K562 (cell line): Measurements from ENCODE around the gene MYO6. TPM values are rescaled to one million over a fixed set of nuclear protein-coding genes. Genes with fewer than 3 reads are reported as not detected.

Experiments used
- ARNT ChIP-seq, 2 experiments: fragments of 450-650 bp; IDR thresholded peaks; 2 replicates each; pipeline ENCODE4 v1.6.1; 2016; ENCODE audit warnings: mild to moderate bottlenecking in 1 of 2
- GATA2 ChIP-seq: sonication (generic); formaldehyde crosslinking; IDR thresholded peaks from 2 replicates; pipeline ENCODE4 v1.4.0; 2020; ENCODE audit warnings: mild to moderate bottlenecking, missing genetic modification reagents
- HDAC2 ChIP-seq: fragments of 450-650 bp; IDR thresholded peaks from 2 replicates; pipeline ENCODE4 v1.6.1; 2016; ENCODE audit warnings: mild to moderate bottlenecking
- MAFG ChIP-seq: fragments of 450-650 bp; conservative IDR thresholded peaks from 2 replicates; pipeline ENCODE4 v1.6.1; 2016; ENCODE audit warnings: missing genetic modification characterization, missing compliant biosample characterization
- MTA1 ChIP-seq: fragments of 450-650 bp; IDR thresholded peaks from 2 replicates; pipeline ENCODE4 v1.6.1; 2017; ENCODE audit warnings: borderline replicate concordance
- MTF1 ChIP-seq: fragments of 250-450 bp; sonication (Bioruptor Pico); IDR thresholded peaks from 2 replicates; pipeline ENCODE4 v1.9.0; 2021; ENCODE audit warnings: moderate library complexity, mild to moderate bottlenecking, inconsistent platforms, borderline replicate concordance
- RBM34 ChIP-seq: fragments of 200-400 bp; formaldehyde crosslinking; IDR thresholded peaks from 2 replicates; pipeline ENCODE4 v1.6.1; 2018; ENCODE audit warnings: low read length, borderline replicate concordance; ENCODE audit not compliant: insufficient read depth
- TAF15 ChIP-seq: fragments of 200-400 bp; formaldehyde crosslinking; IDR thresholded peaks from 2 replicates; pipeline ENCODE4 v1.6.1; 2017; ENCODE audit warnings: mild to moderate bottlenecking, low read depth, low read length, moderate library complexity
- TSC22D4 ChIP-seq: fragments of 450-650 bp; IDR thresholded peaks from 2 replicates; pipeline ENCODE4 v1.6.1; 2016; ENCODE audit warnings: missing genetic modification characterization, missing biosample characterization, control low read depth
- XRCC5 ChIP-seq: fragments of 200-400 bp; formaldehyde crosslinking; IDR thresholded peaks from 2 replicates; pipeline ENCODE4 v1.6.1; 2017; ENCODE audit warnings: low read depth, mild to moderate bottlenecking, low read length
- ZNF121 ChIP-seq: sonication (generic); formaldehyde crosslinking; conservative IDR thresholded peaks from 2 replicates; pipeline ENCODE4 v1.8.0; 2022; ENCODE audit warnings: missing genetic modification reagents
- ZNF316 ChIP-seq: fragments of 450-650 bp; IDR thresholded peaks from 2 replicates; pipeline ENCODE4 v1.6.1; 2016
- ZNF707 ChIP-seq: fragments of 250-450 bp; sonication (Bioruptor Pico); conservative IDR thresholded peaks from 2 replicates; pipeline ENCODE4 v1.8.0; 2022; ENCODE audit warnings: inconsistent platforms, mild to moderate bottlenecking, moderate library complexity
- ZSCAN32 ChIP-seq: fragments of 450-650 bp; formaldehyde crosslinking; IDR thresholded peaks from 2 replicates; pipeline ENCODE4 v1.4.0; 2020; ENCODE audit warnings: mild to moderate bottlenecking, moderate library complexity
- polyA plus RNA-seq, 8 experiments: library from polyadenylated mRNA; depleted of rRNA in 4 of 8; stranded (reverse) in 5 of 8; unstranded in 3 of 8; fragments of >200 nt; fragmentation: Nextera tagmentation in 2 of 8; fragmentation: Illumina TruSeq in 1 of 8; extraction: Ambion mirVana in 2 of 8; extraction: Trizol in 1 of 8; gene quantifications; 2 replicates each; pipeline versions ENCODE4 v1.2.1 to v1.2.3, GENCODE V29; 2011 to 2014; ENCODE audit warnings: inconsistent platforms in 1 of 8, missing spikeins in 1 of 8
- total RNA-seq, 7 experiments: library from RNA; depleted of rRNA in 6 of 7; stranded (reverse); fragments of >200 nt in 6 of 7; fragmentation: Illumina TruSeq in 2 of 7; extraction: Trizol in 2 of 7; gene quantifications; 2 replicates each; pipeline versions ENCODE4 v1.2.1 to v1.2.3, GENCODE V29; 2011 to 2021; ENCODE audit warnings: low replicate concordance in 1 of 7
- TF ChIP-seq, protein P1 (sequence below), 3 experiments: IDR thresholded peaks in 2 of 3; conservative IDR thresholded peaks in 1 of 3; 2 replicates each; pipeline ENCODE4 v1.5.1; 2011 to 2012; ENCODE audit warnings: low read length in 3 of 3, mild to moderate bottlenecking in 3 of 3, control low read depth in 2 of 3, improper control_type of control experiment in 1 of 3, inconsistent platforms in 1 of 3, low read depth in 1 of 3, mixed read lengths in 1 of 3, moderate library complexity in 1 of 3; ENCODE audit not compliant: insufficient read depth in 2 of 3
- TF ChIP-seq, protein P2 (sequence below): fragments of 450-650 bp; formaldehyde crosslinking; IDR thresholded peaks from 2 replicates; pipeline ENCODE4 v1.4.0; 2022; ENCODE audit warnings: missing genetic modification characterization
- TF ChIP-seq, protein P3 (sequence below): fragments of 450-650 bp; IDR thresholded peaks from 2 replicates; pipeline ENCODE4 v1.7.1; 2018; ENCODE audit warnings: mild to moderate bottlenecking, low read depth; ENCODE audit not compliant: partially characterized antibody
- TF ChIP-seq, protein P4 (sequence below), 2 experiments: fragments of 150-350 bp in 1 of 2; IDR thresholded peaks; 2 replicates each; pipeline ENCODE4 v1.6.1; 2012 to 2016; ENCODE audit warnings: low read depth in 2 of 2, low read length in 2 of 2, mild to moderate bottlenecking in 1 of 2, moderate library complexity in 1 of 2

The MYO6 gene
- total and polyA plus RNA-seq, 9 of the 15 experiments (the other 6 are each of a cell fraction or from before 2014, with no cell fraction given): 1.3 to 5.5 (median 2.7) TPM

DNA sequence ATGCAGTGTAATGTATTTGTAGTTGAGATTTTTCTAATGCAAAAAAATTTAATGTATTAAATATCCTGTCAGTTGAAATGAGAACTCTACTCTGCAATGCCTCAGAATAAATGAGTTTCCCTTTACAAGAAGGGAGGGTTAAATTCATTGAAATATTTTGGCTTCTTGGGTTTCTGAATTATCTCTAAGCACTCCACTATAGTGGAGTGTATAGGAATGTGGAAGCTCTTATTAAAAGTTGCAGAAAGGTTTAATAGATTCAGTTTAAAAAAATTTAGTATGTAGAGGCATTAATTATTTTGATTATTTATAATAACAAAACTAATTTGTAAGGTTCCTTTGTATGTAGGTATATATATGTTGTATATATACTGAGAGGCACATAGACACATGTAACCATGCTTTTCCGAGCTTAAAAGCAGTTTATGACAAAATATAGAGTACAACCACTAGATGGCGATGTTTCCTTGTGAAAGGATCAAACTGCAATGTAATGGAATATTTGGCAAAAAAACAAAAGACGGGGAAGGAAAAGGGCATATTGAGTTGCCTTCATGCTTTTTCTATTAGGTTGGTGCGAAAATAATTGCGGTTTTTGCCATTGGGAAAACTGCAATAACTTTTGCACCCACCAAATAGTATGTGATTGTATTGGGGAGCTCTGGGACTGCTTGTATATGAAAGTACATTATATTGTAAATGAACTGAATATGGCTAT is 144.2 kb downstream of the MYO6 start (continued):
- TF ChIP-seq ZNF121 (CRISPR knock-in tag) (no peak), RBM34 (no peak), TSC22D4 (tag) (no peak), TAF15 (no peak), ZNF316 (0 out of 2 replicates have a peak, but pooled peaks have one; percentile 3), MAFG (tag) (0 out of 2 replicates have a peak, but pooled peaks have one; percentile 9), ZSCAN32 (CRISPR knock-in tag) (no peak), MTF1 (CRISPR knock-in tag) (no peak), HDAC2 (no peak), MTA1 (no peak), ARNT (IDR thresholded peaks at IDR 0.05) (0 out of 4 replicates have a peak, but pooled peaks of 1 of the 2 experiments have one; percentile 27), ZNF707 (CRISPR knock-in tag) (no peak), XRCC5 (no peak), GATA2 (CRISPR knock-in tag) (no peak)
- TF ChIP-seq, protein P1, sequence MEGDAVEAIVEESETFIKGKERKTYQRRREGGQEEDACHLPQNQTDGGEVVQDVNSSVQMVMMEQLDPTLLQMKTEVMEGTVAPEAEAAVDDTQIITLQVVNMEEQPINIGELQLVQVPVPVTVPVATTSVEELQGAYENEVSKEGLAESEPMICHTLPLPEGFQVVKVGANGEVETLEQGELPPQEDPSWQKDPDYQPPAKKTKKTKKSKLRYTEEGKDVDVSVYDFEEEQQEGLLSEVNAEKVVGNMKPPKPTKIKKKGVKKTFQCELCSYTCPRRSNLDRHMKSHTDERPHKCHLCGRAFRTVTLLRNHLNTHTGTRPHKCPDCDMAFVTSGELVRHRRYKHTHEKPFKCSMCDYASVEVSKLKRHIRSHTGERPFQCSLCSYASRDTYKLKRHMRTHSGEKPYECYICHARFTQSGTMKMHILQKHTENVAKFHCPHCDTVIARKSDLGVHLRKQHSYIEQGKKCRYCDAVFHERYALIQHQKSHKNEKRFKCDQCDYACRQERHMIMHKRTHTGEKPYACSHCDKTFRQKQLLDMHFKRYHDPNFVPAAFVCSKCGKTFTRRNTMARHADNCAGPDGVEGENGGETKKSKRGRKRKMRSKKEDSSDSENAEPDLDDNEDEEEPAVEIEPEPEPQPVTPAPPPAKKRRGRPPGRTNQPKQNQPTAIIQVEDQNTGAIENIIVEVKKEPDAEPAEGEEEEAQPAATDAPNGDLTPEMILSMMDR (IDR thresholded peaks at IDR 0.05 in 2 of 3, conservative IDR thresholded peaks at IDR 0.05 in 1 of 3; ENCODE audit: insufficient read depth in 2 of 3, low read depth in 1 of 3, low read length in 3 of 3): peak; percentile 36 to 72 (median 54); a peak in 5 of 6 replicates
- TF ChIP-seq, protein P2, sequence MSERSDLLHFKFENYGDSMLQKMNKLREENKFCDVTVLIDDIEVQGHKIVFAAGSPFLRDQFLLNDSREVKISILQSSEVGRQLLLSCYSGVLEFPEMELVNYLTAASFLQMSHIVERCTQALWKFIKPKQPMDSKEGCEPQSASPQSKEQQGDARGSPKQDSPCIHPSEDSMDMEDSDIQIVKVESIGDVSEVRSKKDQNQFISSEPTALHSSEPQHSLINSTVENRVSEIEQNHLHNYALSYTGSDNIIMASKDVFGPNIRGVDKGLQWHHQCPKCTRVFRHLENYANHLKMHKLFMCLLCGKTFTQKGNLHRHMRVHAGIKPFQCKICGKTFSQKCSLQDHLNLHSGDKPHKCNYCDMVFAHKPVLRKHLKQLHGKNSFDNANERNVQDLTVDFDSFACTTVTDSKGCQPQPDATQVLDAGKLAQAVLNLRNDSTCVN (CRISPR knock-in tag): no peak
- TF ChIP-seq, protein P3, sequence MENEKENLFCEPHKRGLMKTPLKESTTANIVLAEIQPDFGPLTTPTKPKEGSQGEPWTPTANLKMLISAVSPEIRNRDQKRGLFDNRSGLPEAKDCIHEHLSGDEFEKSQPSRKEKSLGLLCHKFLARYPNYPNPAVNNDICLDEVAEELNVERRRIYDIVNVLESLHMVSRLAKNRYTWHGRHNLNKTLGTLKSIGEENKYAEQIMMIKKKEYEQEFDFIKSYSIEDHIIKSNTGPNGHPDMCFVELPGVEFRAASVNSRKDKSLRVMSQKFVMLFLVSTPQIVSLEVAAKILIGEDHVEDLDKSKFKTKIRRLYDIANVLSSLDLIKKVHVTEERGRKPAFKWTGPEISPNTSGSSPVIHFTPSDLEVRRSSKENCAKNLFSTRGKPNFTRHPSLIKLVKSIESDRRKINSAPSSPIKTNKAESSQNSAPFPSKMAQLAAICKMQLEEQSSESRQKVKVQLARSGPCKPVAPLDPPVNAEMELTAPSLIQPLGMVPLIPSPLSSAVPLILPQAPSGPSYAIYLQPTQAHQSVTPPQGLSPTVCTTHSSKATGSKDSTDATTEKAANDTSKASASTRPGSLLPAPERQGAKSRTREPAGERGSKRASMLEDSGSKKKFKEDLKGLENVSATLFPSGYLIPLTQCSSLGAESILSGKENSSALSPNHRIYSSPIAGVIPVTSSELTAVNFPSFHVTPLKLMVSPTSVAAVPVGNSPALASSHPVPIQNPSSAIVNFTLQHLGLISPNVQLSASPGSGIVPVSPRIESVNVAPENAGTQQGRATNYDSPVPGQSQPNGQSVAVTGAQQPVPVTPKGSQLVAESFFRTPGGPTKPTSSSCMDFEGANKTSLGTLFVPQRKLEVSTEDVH: no peak
- TF ChIP-seq, protein P4, sequence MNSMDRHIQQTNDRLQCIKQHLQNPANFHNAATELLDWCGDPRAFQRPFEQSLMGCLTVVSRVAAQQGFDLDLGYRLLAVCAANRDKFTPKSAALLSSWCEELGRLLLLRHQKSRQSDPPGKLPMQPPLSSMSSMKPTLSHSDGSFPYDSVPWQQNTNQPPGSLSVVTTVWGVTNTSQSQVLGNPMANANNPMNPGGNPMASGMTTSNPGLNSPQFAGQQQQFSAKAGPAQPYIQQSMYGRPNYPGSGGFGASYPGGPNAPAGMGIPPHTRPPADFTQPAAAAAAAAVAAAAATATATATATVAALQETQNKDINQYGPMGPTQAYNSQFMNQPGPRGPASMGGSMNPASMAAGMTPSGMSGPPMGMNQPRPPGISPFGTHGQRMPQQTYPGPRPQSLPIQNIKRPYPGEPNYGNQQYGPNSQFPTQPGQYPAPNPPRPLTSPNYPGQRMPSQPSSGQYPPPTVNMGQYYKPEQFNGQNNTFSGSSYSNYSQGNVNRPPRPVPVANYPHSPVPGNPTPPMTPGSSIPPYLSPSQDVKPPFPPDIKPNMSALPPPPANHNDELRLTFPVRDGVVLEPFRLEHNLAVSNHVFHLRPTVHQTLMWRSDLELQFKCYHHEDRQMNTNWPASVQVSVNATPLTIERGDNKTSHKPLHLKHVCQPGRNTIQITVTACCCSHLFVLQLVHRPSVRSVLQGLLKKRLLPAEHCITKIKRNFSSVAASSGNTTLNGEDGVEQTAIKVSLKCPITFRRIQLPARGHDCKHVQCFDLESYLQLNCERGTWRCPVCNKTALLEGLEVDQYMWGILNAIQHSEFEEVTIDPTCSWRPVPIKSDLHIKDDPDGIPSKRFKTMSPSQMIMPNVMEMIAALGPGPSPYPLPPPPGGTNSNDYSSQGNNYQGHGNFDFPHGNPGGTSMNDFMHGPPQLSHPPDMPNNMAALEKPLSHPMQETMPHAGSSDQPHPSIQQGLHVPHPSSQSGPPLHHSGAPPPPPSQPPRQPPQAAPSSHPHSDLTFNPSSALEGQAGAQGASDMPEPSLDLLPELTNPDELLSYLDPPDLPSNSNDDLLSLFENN (IDR thresholded peaks at IDR 0.05; ENCODE audit: low read depth in 2 of 2, low read length in 2 of 2): no peak
